Non-pigmented ciliary epithelial cell (primary cell): Measurements from ENCODE around the gene CTNNB1.

ENCODE experiments used
- DNase-seq: peaks from one replicate; pipeline ENCODE4 v3.0.0-alpha.2; 2010; ENCODE audit warnings: low read depth

The CTNNB1 gene

GRCh38 chr3:41219424-41219823, 20.1 kb downstream of the CTNNB1 start:
- DNase-seq, result no peak

- DNase-seq, result no peak
Observed at GRCh38 chr3:41220906-41221677, 21.8 kb downstream of the CTNNB1 start.

- no peak for DNase-seq
Observed at GRCh38 chr3:41222012-41222411, 22.7 kb downstream of the CTNNB1 start.

DNA sequence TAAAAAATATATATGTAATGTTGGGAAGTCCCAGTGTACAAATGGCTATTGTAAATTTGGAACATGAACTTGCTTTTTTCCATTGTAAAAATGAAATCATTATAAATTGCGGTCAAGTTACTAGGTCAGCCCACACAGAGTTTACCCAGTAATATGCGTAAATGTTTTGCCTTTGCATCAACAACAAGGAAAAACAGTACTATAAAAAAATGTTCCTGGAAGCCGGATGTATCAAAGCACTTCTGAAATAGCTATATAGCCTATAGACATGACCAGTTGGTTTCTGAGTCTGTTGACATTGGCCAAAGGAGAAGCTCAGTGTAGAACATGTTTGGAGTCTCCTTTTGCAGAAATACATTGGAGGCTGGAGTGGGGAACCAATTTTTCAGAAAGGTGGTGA, 23.2 kb downstream of the CTNNB1 start:
- no peak for DNase-seq

GRCh38 chr3:41223078-41223477, 23.8 kb downstream of the CTNNB1 start:
- no peak for DNase-seq

DNA sequence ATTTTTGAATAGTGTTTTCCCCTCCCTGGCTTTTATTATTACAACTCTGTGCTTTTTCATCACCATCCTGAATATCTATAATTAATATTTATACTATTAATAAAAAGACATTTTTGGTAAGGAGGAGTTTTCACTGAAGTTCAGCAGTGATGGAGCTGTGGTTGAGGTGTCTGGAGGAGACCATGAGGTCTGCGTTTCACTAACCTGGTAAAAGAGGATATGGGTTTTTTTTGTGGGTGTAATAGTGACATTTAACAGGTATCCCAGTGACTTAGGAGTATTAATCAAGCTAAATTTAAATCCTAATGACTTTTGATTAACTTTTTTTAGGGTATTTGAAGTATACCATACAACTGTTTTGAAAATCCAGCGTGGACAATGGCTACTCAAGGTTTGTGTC, 24.4 kb downstream of the CTNNB1 start:
- no peak for DNase-seq

DNA sequence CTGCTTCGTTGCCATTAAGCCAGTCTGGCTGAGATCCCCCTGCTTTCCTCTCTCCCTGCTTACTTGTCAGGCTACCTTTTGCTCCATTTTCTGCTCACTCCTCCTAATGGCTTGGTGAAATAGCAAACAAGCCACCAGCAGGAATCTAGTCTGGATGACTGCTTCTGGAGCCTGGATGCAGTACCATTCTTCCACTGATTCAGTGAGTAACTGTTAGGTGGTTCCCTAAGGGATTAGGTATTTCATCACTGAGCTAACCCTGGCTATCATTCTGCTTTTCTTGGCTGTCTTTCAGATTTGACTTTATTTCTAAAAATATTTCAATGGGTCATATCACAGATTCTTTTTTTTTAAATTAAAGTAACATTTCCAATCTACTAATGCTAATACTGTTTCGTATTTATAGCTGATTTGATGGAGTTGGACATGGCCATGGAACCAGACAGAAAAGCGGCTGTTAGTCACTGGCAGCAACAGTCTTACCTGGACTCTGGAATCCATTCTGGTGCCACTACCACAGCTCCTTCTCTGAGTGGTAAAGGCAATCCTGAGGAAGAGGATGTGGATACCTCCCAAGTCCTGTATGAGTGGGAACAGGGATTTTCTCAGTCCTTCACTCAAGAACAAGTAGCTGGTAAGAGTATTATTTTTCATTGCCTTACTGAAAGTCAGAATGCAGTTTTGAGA, 25.0 kb downstream of the CTNNB1 start:
- peak; percentile 72 for DNase-seq

GRCh38 chr3:41234823-41235721, 35.8 kb downstream of the CTNNB1 start:
- DNase-seq, result no peak

GRCh38 chr3:41236228-41236627, 36.9 kb downstream of the CTNNB1 start:
- no peak for DNase-seq

GRCh38 chr3:41237907-41238306, 38.6 kb downstream of the CTNNB1 start:
- DNase-seq, result no peak

- DNase-seq, result no peak
Observed at GRCh38 chr3:41239587-41239986, 40.3 kb downstream of the CTNNB1 start.

DNA sequence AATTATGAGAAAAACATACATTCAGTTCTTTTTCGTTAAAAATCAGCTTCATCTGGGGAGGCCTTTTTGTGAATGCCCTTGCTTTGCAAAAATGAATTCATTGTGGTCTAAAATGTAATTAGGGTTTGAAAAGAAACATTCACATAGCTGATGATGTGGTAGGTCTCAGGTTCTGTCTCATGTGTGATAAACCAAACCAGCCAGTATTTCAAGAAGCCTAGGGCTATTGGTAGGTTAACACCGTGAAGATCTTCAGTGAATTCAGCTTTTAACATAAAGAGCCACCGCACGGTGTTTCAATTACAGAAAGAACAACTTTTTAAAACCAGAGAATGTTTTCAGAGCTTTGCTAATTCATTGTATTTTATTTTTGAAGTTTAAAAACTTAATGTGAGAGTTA, 41.9 kb downstream of the CTNNB1 start:
- DNase-seq, result no peak

GRCh38 chr3:41241800-41242571, 42.7 kb downstream of the CTNNB1 start:
- no peak for DNase-seq

DNA sequence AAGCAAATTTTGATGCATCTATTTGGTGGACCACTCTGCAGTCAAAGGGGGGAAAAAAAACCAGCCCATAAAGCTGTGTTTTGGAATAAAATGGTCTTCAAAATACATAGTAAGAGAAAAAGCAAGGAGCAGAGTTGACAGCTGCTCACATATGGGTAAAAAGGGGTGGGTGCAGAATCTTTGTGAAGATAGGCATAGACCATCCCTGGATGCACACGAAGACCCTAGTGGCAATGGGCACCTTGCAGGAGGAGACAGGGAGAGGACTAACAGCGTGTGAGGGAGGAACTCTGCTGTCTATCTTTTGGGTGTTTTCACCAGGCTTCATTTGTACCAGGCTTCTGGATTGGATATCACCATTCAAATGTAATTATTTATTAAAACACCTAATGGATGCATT, 43.9 kb downstream of the CTNNB1 start:
- no peak for DNase-seq

GRCh38 chr3:41244620-41245336, 45.5 kb downstream of the CTNNB1 start:
- no peak for DNase-seq

DNA sequence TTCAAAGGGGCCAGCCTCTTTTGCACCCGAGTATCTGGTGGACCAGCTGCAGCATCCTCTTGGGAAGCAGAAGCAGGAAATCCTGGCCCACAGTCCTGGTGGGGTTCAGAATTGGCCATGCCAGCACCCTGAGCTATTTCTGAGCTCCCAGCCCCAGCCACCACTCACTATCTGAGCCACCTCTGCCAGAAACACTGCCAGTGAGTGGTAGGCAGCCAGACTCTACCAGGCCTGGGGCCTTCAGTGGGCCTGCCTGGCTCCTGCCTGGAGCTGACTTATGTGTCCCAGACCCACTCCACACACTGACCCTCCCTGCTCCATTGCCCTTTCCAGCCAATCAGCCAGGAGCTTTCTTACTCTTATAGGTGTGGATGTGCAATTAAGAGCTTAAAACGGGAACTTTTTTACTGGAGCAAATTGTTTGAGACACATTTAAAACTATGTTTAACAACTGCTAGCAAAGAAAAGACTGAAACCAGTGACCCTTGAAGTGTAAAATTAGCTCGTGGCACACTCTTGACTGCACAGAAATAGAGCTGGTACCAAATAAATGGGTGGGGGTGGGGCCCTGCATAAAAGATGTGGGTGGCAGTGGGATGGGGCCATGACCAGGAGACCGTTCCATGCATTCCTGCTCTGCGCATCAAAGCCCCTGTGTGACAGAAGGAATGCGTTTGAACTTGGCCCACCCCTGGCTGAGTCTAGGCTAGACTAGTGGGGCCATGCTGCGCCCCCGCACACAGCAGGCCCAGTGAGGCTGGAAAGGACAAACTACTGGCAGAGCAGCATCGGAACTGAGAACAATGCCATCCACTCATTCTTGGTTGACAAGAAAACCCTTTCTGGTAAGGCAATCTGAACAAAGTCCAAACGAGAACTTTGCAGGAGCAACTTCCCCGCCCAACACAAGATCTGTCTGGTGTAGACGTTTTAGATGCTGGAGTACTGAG, 48.0 kb downstream of the CTNNB1 start:
- no peak for DNase-seq

- DNase-seq, result no peak
Observed at GRCh38 chr3:41248525-41248924, 49.2 kb downstream of the CTNNB1 start.

DNA sequence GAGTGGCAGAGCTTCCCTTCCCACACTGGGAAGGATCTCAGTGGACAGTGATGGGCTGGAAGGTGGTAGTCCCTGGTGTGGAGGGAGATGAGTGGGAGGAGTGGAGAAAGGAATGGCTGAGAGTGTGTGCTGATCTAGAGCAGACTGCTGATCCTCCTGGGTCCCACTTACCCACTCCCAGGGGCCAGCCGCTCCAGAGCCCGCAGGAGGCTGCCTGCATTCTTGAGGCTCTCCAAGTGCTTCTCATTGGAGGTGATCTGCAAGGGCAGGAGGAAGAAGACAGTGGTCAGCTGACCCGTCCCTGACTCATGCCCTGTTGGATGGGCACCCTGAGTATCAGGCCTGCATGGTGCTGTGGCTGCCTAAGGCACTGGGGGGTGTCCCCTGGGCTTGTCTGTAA, 50.0 kb downstream of the CTNNB1 start:
- no peak for DNase-seq

- no peak for DNase-seq
Observed at GRCh38 chr3:41250825-41251224, 51.5 kb downstream of the CTNNB1 start.

DNA sequence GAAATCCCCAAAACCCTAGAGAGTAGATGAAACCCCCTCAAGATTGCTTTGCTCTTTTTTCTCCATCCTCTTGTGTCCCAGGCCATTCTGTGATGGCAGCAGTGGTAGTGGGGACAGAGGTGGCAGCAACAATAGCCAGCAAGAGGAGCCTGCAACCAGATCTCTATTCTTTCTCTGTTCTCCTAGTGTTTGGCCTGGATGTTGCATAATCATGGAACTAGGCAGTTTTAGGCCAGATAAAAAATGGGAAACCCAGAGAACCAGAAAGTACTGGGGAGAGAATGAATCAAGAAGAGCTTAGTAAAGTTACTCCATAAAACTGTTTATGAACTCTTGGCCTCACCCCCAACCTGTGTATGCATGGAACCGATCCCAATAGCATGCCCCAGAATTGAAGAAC, 52.3 kb downstream of the CTNNB1 start:
- DNase-seq, result no peak
